AG10803 (cell line): ENCODE results near the gene SLFN12.
"Not testable (repeated sequence)": the region's sequence is repeated elsewhere in the genome, so short reads cannot be mapped to it uniquely, and the experiment has no call there.

Experiments used
- DNase-seq: peaks from one replicate; pipeline ENCODE4 v3.0.0; 2010; ENCODE audit warnings: low read depth
- H3K4me3 ChIP-seq: 2 replicates; pipeline ENCODE4 v1.5.1; 2011; ENCODE audit warnings: mild to moderate bottlenecking, low read length, control low read depth
- TF ChIP-seq, protein P1 (sequence below): conservative IDR thresholded peaks from 2 replicates; pipeline ENCODE4 v1.5.1; 2011; ENCODE audit warnings: mild to moderate bottlenecking, low read length, control low read depth, inconsistent platforms

SLFN12 gene

DNA sequence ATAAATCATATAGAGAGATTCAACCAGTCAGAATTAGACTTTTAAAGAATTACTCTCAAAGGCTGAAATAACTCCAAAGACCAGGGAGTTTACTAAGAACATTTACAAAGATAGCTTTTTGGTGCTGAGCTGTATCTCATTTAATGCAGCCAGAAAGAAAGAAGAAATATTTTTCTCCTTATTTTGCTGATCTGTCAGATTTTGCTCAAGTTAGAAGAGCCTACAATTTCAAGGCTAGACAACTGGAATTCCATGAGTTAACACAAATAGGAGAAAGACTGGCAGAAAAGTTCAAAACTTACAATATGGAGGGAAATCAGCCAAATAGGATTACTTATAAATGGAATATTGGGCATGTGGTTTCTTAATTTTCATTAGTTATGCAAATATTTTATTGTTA is 6.1 kb upstream of the SLFN12 start:
- DNase-seq = no peak
- TF ChIP-seq, protein P1, sequence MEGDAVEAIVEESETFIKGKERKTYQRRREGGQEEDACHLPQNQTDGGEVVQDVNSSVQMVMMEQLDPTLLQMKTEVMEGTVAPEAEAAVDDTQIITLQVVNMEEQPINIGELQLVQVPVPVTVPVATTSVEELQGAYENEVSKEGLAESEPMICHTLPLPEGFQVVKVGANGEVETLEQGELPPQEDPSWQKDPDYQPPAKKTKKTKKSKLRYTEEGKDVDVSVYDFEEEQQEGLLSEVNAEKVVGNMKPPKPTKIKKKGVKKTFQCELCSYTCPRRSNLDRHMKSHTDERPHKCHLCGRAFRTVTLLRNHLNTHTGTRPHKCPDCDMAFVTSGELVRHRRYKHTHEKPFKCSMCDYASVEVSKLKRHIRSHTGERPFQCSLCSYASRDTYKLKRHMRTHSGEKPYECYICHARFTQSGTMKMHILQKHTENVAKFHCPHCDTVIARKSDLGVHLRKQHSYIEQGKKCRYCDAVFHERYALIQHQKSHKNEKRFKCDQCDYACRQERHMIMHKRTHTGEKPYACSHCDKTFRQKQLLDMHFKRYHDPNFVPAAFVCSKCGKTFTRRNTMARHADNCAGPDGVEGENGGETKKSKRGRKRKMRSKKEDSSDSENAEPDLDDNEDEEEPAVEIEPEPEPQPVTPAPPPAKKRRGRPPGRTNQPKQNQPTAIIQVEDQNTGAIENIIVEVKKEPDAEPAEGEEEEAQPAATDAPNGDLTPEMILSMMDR = no peak
- H3K4me3 ChIP-seq = no peak overlapping the region

DNA sequence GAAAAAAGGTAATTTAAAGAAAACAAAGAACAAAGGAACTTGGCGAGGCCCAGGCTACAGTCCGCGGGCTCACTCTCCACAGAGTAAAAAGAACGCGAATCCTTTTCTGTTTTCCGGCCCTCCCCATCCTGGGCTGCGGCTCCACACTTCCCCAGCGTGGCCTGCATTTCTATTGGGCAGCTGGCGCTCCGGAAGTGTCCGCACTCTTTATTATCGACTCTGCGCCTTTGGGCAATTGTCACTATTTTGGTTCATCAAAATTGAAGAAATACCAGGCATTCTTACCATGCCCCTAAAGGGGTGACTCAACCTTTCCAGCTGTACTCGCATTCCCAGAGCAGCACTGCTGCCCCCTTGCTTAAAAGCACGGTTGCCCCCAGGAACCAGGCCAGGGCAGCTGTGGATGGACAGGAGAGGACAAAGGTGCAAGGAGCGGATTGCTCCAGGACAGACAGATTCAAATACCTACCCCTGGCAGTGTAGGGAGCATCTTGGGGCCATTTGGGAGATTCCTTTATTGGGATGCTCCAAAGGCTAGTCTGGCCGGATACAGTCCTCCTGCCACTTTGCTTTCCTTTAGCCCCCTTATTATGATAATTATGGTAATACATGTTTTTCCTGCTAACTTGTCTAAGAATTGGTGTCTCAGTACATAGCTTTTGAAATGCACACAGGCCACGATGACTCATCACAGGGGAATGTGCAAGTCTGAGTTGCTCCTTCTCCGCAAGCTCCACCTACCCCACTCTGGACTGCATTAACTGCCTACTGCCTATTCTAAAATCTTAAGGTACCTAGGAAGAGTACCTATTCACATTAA is 985 bp upstream of the SLFN12 start:
- TF ChIP-seq, protein P1 = peak; percentile 54
- H3K4me3 ChIP-seq = peak overlapping the region; percentile 90
- peak; percentile 99 for DNase-seq

DNA sequence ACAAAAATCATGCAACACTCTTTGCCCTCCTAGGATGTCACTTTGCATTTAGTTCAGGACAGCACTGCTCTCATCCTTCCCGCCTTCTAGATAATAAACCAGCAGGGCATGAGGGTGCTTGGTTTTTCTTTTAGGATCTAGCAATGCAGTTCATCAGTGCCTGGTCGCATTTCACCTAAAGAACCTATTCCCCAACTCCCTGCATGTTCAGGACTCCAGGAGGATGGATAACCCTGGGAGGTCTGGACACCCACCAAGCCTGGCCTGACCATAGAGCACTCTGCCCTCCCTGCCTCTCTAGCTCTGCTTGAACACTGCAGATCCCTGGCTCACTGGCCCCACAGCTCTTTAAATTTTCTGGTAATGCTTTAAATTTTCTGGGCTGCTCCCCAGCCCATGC is 2.6 kb downstream of the SLFN12 start:
- H3K4me3 ChIP-seq = no peak overlapping the region
- TF ChIP-seq, protein P1 = no peak
- no peak for DNase-seq

DNA sequence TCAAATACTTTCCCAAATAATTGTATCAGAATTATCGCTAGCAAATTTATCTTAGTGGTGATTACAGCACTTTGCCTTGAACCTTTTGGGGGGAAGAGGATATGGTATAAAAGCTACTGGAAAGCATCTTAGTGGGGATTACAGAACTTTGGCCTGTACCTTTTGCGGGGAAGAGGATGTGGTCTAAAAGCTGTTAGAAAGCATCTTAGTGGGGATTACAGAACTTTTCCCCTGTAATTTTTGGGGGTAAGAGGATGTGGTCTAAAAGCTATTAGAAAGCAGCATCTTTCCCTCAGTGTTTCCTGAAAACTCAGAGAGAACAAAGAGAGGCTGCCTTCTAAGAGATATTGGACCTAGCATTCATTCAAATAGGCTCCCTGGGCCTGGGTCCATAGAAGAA is 4.1 kb downstream of the SLFN12 start:
- DNase-seq = no peak
- TF ChIP-seq, protein P1 = no peak
- H3K4me3 ChIP-seq = no peak overlapping the region

DNA sequence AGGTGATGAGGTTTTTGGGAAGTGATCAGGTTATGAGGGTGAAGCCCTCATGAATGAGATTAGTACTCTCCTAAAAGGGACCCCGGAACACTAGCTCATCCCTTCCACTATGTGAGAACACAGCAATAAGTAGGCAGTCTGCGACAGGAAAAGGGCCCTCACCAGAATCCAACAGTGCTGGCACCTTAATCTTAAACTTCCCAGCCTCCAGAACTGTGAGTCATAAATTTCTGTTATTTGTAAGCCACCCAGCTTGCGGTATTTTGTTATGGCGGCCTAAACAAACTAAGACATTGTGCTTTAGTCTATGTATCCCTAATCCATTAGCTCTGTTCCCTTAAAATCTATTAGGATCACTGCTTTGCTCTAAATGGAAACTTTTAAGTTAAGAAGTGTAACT is 8.5 kb downstream of the SLFN12 start:
- TF ChIP-seq, protein P1 = no peak
- H3K4me3 ChIP-seq = no peak overlapping the region
- DNase-seq = no peak

DNA sequence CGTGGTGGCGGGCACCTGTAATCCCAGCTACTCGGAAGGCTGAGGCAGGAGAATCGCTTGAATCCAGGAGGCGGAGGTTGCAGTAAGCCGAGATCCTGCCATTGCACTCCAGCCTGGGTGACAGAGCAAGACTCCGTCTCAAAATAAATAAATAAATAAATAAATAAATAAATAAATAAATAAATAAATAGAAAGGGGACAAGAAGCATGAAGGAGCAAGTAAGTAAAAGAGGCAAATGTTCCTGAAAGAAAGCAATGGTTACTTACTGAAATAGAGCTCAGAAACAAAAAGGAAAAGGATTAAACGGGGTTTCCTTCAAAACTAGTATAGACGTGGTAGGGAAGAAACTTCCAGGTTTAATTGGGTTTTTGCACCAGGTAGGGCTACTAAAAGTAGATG is 11.2 kb downstream of the SLFN12 start:
- not testable (repeated sequence) for DNase-seq, H3K4me3 ChIP-seq

DNA sequence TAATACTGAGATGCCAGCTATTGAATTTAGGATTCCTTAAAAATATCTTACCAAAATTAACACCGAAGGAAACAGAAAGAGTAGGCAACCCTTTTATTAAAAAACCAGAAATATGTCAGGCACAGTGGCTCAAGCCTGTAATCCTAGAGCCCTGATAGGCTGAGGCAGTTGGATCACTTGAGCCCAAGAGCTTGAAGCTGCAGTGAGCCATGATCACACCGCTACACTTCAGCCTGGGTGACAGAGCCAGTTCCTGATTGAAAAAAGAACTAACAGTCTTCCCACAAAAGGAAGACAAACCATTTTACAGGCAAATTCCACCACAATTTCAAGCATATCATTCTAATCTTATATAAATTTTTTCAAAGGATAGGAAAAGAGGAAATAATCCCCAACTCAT is 15.6 kb downstream of the SLFN12 start:
- DNase-seq = no peak
- TF ChIP-seq, protein P1 = no peak
- no peak overlapping the region for H3K4me3 ChIP-seq

DNA sequence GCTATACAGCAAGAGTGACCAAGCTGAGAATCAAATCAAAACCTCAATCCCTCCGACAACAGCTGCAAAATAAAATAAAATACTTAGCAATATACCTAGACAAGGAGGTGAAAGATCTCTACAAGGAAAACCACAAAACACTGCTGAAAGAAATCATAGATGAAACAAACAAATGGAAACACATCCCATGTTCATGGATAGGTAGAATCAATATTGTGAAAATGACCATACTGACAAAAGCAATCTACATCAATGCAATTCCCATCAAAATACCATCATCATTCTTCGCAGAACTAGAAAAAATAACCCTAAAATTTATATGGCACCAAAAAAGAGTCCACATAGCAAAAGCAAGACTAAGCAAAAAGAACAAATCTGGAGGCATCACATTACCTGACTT is 17.6 kb downstream of the SLFN12 start:
- not testable (repeated sequence) for DNase-seq, H3K4me3 ChIP-seq
